Amygdala (tissue), 56 donors: ENCODE data around the gene ALS2.
A peak's percentile ranks its signal among the peaks of the same experiment; 100 is the strongest.
"Not testable (repeated sequence)": the region's sequence is repeated elsewhere in the genome, so short reads cannot be mapped to it uniquely, and the experiment has no call there.

Experiments
- DNase-seq, 56 donors: peaks; one replicate each; lab custom pipeline; 2025; lab: John Stamatoyannopoulos, UW

The ALS2 gene

GRCh38 chr2:201795607-201796477 is 15.1 kb upstream of the ALS2 start:
- peak in 11 of 56 donors; percentile 1 to 27 (median 4) for DNase-seq

DNA sequence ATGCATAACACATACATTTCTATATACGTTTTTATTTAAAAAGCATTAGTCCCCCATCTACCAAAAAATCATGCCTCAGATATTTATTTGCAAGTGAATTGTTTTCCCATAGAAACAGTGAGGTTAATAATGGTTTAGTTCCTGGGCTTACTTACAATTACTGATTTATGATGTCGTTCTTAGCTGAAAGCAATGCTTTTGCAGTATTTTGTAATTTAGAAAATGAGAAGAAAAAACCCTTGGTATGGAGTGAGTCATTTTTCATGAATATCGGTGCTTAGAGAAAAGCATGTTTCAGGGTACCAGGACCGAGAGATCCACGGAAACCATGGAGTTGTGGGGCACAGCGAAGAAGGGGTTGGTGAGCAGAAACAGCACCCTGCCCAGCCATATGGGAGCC is 13.6 kb upstream of the ALS2 start:
- no peak for DNase-seq

DNA sequence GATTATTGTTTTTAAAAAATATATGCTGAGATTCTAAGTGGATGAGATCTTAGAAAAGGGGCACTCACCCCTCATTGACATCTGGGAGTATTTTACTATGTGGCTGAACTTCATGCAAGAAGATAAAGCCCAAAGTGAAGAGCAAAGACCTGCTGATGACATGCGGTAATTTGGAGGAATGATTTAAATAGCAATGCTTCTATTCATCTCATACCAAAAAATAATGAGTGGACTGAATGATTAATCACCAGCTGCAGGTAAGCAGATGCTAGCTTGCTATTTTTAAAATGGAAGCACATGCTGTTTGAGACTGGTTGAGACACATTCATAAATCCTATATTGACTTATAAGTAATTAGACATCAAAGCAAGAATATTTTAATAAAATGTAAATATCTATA is 12.9 kb upstream of the ALS2 start:
- no peak for DNase-seq

- DNase-seq: no peak
Measured at GRCh38 chr2:201790989-201791388, 10.3 kb upstream of the ALS2 start.

GRCh38 chr2:201790291-201790690 is 9.6 kb upstream of the ALS2 start:
- DNase-seq: no peak

DNA sequence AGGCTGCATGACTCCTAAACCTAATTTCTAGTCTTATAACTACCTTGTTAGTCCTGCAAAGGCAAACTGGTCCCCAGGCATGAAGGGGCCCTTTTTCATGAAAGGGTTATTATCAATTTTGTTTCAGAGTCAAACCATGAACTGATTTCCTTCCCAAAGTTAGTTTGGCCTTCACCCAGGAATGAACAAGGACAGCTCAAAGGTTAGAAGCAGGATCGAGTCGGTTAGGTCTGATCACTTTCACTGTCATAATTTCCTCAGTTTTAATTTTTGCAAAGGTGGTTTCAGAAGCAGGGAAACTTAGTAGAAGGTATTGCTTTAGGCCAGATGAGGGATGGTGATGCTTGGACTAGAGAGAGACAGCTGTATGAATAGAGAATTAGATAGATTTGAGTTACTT is 8.7 kb upstream of the ALS2 start:
- no peak for DNase-seq

GRCh38 chr2:201788371-201788770 is 7.6 kb upstream of the ALS2 start:
- DNase-seq: no peak

DNA sequence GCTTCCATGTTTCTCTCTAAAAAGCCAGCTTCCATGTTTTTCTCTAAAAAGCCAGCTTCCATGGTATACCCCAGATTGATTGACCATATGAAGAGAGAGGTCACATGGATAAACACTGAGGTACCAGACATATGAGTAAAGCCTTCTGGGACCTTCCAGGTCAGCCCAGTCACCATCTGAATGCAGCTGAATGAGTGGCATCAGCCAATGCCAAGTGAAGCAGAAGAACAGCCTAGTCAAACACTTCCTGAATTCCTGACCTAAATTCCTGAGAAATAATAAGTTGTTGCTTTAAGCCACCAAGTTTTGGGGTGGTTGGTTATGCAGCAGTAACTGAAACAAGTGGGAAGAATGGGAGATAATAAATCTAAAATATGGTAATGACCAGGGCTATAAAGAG is 5.7 kb upstream of the ALS2 start:
- DNase-seq: no peak

GRCh38 chr2:201785135-201785534 is 4.4 kb upstream of the ALS2 start:
- DNase-seq: no peak

DNA sequence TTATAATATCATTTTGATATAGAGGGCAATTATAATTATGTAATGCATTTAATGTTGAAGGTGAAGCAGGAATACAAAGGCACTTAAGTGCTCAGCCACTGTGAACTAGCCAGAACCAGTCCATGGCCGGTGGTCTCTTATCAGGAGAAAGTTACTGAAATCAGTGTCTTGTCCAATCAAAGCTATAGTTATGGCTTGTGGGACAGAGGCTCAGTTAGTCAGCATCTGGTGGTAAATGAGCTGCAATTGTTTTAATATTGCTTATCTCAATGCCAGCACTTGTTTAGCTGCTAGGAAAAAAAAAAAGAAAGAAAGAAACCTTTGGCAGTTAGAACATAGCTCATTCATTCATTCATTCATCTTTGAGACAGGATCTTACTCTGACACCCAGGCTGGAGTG is 3.8 kb upstream of the ALS2 start:
- DNase-seq: no peak

DNA sequence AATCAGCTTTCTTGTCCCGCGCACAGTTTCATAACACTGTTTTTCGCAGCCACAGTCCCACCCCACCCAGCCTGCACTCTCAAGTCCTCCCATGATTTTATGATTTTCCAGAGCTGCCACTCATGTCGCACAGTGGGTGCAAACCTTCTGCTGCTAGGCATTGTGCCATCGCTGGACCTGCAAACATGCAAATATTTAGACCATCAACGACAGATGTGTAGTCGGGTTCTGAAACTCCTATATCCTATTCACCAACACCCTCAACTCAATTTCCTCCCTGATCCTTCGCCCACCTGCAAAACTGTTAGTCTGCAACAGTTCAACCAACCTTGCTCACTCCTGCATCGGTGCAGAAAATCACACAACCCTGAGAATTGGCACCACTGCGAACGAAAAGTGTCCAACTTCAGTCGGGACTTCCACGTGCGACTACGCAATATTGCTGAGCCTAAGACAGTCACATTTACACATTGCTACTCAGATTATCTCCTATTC is 871 bp upstream of the ALS2 start:
- DNase-seq: peak in 29 of 56 donors; percentile 1 to 62 (median 36)

- DNase-seq: peak in 8 of 56 donors; percentile 26 to 46 (median 36)
Measured at GRCh38 chr2:201779901-201780673, 646 bp downstream of the ALS2 start.

- DNase-seq: no peak
Measured at GRCh38 chr2:201777869-201778268, 2.9 kb downstream of the ALS2 start.

DNA sequence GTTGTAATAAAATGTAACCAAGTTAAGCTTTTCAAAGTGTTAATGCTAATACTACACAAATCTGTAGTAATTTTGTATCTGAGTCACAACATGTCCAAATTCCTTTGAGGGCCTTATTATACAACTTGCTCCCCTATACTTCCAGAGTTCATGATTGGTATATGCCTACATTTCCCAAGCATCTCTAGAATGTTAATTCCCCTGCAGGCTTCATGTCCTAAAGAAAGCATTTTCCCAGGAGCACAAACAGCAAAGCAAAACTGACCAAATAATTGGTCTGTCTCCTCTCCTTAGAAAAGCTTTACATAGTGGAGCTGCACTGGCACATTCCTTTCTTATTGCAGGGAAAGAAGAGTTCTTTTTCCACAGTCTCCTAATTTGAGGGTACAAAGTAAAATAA is 3.7 kb downstream of the ALS2 start:
- no peak for DNase-seq

DNA sequence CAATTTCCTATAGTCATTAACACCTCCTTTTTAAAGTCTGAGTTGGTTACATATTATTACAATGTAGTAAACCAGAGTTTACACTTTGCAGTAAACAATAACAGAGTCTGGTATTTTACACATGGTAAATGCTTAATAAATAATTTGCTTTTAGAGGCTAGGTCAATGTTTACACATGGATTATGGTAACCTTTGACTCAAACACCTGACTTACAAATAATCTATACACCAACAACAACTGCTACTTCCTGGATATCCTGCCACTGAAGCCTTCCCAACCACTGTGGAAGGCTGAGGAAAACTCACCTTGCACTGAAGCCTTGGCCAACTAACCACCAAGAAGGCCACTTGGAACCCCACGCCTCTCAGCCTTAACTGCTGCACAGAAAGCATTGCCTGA is 5.4 kb downstream of the ALS2 start:
- DNase-seq: no peak

DNA sequence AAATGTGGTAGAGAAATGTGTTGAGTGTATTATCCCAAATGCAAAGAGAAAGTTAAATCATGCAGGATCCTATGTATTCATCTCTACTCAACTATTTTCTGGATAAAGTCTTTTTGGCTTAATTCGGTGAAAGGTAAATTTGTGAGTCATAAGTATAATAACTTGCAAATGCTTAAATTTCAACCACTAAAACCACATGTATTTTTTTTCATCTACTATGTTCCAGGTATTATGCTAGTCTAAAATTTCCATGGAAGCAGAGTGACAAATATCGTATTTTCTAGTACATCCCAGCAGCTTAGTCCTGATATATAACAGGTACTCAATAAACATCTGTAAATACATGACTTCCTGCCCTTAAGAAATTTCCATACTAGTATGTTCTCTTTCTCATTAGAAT is 6.2 kb downstream of the ALS2 start:
- no peak for DNase-seq

DNA sequence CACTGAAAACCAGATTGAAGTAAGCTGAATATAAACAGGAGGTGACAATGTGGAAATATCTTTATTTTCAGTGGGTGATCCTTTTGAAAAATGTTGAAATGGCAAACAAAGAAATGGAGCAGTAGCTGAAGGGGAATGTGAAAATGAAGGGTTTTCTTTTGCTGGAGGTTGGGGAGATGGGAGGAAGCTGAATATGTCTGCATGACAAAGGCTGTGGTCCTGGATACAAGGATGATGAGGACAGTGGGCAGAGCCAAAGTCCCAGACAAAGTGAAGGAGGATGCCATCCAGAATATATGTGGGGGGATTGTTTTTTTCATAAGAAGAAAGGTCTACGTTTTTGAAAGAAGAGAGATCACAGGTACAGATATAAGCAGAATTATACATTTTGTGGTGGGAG is 6.7 kb downstream of the ALS2 start:
- no peak for DNase-seq

- no peak for DNase-seq
Measured at GRCh38 chr2:201769666-201770373, 10.9 kb downstream of the ALS2 start.

DNA sequence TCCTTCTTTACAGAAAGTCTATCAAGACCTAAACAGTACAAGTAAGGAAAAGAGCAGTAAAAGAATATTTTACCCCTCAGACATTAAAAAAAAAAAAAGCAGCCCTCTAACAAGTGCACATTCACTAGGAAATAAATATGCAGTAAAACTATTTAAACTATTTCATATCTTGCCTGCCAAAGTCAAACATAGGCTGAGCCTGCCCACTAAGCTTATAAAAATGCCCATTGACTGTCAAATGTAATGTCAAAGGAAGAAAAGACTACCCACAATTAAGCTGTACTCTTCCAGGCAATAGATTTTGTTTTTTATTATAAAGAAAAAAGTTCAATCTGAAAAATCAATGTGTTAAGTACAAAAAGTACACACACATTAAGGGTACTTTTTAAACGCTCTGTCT is 11.8 kb downstream of the ALS2 start:
- no peak for DNase-seq

- no peak for DNase-seq
Measured at GRCh38 chr2:201765799-201766198, 14.9 kb downstream of the ALS2 start.

DNA sequence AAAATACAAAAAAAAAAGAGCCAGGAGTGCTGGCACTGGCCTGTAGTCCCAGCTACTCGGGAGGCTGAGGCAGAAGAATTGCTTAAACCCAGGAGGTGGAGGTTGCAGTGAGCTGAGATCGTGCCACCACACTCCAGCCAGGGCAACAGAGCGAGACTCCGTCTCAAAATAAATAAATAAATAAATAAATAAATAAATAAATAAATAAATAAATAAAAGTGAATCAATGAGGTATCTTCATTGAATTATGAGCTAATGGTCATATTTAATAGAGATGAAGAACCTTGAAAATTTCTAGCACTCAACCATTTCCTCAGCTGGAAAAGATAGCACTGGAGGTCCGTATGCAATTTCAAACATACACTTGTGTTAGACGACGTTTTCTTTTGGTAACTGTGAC is 16.3 kb downstream of the ALS2 start:
- not testable (repeated sequence) for DNase-seq
